Middle frontal gyrus (tissue), 1 donor: ENCODE measurements around the gene CDC42BPB.

Experiments used
- DNase-seq: peaks from one replicate; pipeline ENCODE4 v3.0.0-alpha.2; 2015; ENCODE audit warnings: low spot score; ENCODE audit errors: extremely low spot score

Gene CDC42BPB

GRCh38 chr14:102966681-102967505, 90.5 kb downstream of the CDC42BPB start:
- DNase-seq, result no peak

GRCh38 chr14:102965971-102966655, 91.2 kb downstream of the CDC42BPB start:
- DNase-seq, result no peak

GRCh38 chr14:102965282-102965681, 92.1 kb downstream of the CDC42BPB start:
- DNase-seq, result no peak

- no peak for DNase-seq
These were observed 93.1 kb downstream of the CDC42BPB start for GRCh38 chr14:102964152-102964730.

GRCh38 chr14:102962111-102962627, 95.2 kb downstream of the CDC42BPB start:
- DNase-seq, result no peak

GRCh38 chr14:102958461-102958860, 98.9 kb downstream of the CDC42BPB start:
- no peak for DNase-seq

- DNase-seq, result peak; percentile 34
These were observed 100.1 kb downstream of the CDC42BPB start for GRCh38 chr14:102957222-102957621.

- no peak for DNase-seq
These were observed 101.5 kb downstream of the CDC42BPB start for GRCh38 chr14:102955636-102956408.

- DNase-seq, result no peak
These were observed 103.1 kb downstream of the CDC42BPB start for GRCh38 chr14:102954081-102954789.

GRCh38 chr14:102953100-102953499, 104.2 kb downstream of the CDC42BPB start:
- DNase-seq, result no peak

GRCh38 chr14:102952276-102952675, 105.1 kb downstream of the CDC42BPB start:
- no peak for DNase-seq

- no peak for DNase-seq
These were observed 105.5 kb downstream of the CDC42BPB start for GRCh38 chr14:102951799-102952198.

- DNase-seq, result peak; percentile 67
These were observed 106.3 kb downstream of the CDC42BPB start for GRCh38 chr14:102951034-102951433.

GRCh38 chr14:102949801-102950451, 107.4 kb downstream of the CDC42BPB start:
- peak; percentile 74 for DNase-seq

GRCh38 chr14:102949062-102949800, 108.1 kb downstream of the CDC42BPB start:
- DNase-seq, result no peak

- DNase-seq, result no peak
These were observed 108.7 kb downstream of the CDC42BPB start for GRCh38 chr14:102948698-102949061.

- DNase-seq, result no peak
These were observed 109.8 kb downstream of the CDC42BPB start for GRCh38 chr14:102947321-102948103.

GRCh38 chr14:102945346-102946130, 111.8 kb downstream of the CDC42BPB start:
- DNase-seq, result no peak
